ENCODE results near the gene SMPD3. TPM values are rescaled to one million over a fixed set of nuclear protein-coding genes. Genes with fewer than 3 reads are reported as not detected.
"Not testable (repeated sequence)": the region's sequence is repeated elsewhere in the genome, so short reads cannot be mapped to it uniquely, and the experiment has no call there.

The SMPD3 gene
- 1 to 10 TPM in 1 of 4 donors, not detected in 3; 2.3 TPM for total RNA-seq

DNA sequence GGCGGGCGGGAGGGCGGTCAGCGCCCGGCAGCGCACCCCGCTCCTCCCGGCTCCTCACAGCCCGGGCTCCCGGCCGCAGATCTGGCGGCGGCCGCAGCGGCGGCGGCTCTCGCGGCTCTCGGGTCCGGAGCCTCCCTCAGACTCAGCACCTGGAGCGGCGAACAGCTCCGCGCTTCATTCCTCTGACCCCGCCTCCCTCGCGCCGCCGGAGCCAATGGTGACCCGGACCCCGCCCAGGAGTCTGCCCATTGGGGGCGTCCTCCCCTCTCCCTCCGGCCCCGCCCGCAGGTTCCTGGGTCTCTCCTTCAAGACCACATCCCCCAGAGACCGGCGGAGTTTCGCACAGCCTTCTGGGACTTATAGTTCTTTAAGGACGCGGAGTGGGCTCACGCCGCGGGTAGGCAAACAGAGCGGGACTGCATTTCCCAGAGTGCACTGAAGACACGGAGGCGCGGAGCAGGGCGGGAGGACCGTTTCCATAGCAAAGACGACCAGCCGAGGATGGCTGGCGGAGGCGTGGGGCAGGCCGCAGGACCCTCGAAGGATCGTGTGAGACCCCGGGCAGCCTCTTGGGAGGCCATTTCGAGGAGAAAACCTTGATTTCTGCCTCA is at the start of gene SMPD3:
Gene SMPD3, minus strand, starts transcription at position 149 of the 611 bp plus-strand sequence. CDS start 76,327 bp downstream, outside the sequence.
- H3K27me3 ChIP-seq = peaks cover 5 to 8% (median 5%) of the 10 kb centered on the region in 3 donors
- peaks cover 9 to 11% of the 10 kb centered on the region in 2 donors for H3K4me1 ChIP-seq
- ATAC-seq (peak; percentile 98 to 100), DNase-seq (peak; percentile 92 to 97)
- in situ Hi-C loops (cut with MboI; ENCODE audit: low sequenced_read_pairs in 4 of 4) (no loop called here), intact Hi-C loops (cut with DNase I; ENCODE audit: low total_unique reads) (no loop called here)
- TF ChIP-seq, protein P1, sequence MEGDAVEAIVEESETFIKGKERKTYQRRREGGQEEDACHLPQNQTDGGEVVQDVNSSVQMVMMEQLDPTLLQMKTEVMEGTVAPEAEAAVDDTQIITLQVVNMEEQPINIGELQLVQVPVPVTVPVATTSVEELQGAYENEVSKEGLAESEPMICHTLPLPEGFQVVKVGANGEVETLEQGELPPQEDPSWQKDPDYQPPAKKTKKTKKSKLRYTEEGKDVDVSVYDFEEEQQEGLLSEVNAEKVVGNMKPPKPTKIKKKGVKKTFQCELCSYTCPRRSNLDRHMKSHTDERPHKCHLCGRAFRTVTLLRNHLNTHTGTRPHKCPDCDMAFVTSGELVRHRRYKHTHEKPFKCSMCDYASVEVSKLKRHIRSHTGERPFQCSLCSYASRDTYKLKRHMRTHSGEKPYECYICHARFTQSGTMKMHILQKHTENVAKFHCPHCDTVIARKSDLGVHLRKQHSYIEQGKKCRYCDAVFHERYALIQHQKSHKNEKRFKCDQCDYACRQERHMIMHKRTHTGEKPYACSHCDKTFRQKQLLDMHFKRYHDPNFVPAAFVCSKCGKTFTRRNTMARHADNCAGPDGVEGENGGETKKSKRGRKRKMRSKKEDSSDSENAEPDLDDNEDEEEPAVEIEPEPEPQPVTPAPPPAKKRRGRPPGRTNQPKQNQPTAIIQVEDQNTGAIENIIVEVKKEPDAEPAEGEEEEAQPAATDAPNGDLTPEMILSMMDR (IDR thresholded peaks at IDR 0.05 in 4 of 5, conservative IDR thresholded peaks at IDR 0.05 in 1 of 5) = no peak
- peak in 1 of 2 donors; percentile 72 for TF ChIP-seq POLR2A (IDR thresholded peaks at IDR 0.05)
- no peaks in the 10 kb centered on the region for H3K36me3 ChIP-seq
- H3K9me3 ChIP-seq = no peaks in the 10 kb centered on the region
- H3K4me3 ChIP-seq = peak within 1 kb of the TSS; percentile 41 to 73 (median 58)
- H3K27ac ChIP-seq = no peak within 1 kb of the TSS

DNA sequence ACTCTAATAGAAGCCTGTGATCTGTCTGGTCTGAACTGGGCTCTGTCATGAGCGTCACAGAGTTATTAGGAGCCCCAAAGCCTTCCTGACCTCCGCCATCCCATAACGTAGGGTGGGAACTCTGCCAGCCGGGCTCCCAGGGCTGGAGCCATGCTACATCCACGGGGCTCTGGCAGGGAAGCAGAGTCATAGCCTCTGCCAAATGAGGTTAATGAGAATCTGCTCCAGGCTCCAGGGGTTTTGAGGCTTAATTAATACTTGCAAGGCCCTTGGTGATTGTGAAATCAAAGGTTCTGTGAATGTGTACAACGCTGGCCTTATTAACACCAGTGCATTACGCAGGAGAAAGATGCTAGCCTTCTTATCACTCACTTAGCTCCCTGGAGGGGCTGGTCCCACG is 48.4 kb upstream of the SMPD3 start:
- Histone ChIP-seq H3K4me3 (no peak overlapping the region), H3K9me3 (no peaks in the 10 kb centered on the region), H3K27me3 (no peaks in the 10 kb centered on the region), H3K36me3 (no peaks in the 10 kb centered on the region), H3K27ac (no peak overlapping the region), H3K4me1 (no peaks in the 10 kb centered on the region)
- in situ Hi-C loops (cut with MboI; ENCODE audit: low sequenced_read_pairs in 4 of 4) = no loop called here
- no peak for DNase-seq
- intact Hi-C loops (cut with DNase I; ENCODE audit: low total_unique reads) = no loop called here
- ATAC-seq = no peak
- no peak for TF ChIP-seq POLR2A (IDR thresholded peaks at IDR 0.05)
- TF ChIP-seq, protein P1 (IDR thresholded peaks at IDR 0.05 in 4 of 5, conservative IDR thresholded peaks at IDR 0.05 in 1 of 5) = no peak

DNA sequence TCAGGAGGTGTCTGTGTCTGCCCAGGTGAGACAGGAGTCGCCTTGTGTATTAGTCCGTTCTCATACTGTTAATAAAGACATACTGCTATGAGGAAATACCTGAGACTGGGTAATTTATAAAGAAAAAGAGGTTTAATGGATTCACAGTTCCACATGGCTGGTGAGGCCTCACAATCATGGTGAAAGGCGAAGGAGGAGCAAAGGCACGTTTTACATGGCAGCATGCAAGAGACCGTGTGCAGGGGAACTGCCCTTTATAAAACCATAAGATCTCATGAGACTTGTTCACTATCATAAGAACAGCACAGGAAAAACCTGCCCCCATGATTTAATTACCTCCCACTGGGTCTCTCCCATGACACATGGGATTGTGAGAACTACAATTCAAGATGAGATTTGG is 46.0 kb upstream of the SMPD3 start:
- H3K36me3 ChIP-seq; H3K27me3 ChIP-seq; in situ Hi-C loops (cut with MboI; ENCODE audit: low sequenced_read_pairs in 4 of 4); H3K4me1 ChIP-seq; H3K9me3 ChIP-seq; H3K4me3 ChIP-seq; H3K27ac ChIP-seq; DNase-seq; intact Hi-C loops (cut with DNase I; ENCODE audit: low total_unique reads); ATAC-seq: not testable (repeated sequence)

DNA sequence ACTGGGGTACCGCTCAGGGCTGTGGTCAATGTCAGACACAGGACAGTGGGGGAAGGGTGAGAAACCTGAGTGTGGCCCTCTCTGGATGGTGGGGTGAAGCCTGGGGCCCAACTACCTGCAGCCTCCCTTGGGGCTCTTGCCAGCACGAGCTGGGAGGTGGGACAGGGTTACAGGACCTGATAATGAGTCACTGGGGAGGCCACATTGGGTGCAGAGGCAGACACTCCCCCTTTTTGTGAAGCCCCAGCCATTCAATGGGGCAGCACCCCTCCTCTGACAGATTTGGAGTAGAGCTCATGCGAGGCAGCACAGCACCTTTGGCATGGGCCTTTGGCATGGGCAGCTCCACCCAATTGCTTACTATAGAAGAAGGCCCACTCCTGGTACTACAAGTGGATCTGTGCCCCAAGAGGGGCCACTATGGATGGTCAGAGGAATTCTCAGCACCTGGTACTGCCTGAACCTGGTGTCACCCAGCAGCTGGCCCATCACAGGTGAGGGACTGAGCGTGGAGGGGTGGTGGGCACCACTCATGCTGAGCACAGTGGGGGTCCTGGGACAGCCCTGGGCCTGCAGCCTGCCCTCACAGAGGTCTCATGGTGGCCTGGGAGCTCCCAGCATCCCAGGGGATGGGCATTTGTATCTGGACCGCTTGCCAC is 45.2 kb upstream of the SMPD3 start:
- no peak for ATAC-seq
- H3K27me3 ChIP-seq = no peaks in the 10 kb centered on the region
- no peak for TF ChIP-seq POLR2A (IDR thresholded peaks at IDR 0.05)
- TF ChIP-seq, protein P1 (IDR thresholded peaks at IDR 0.05 in 4 of 5, conservative IDR thresholded peaks at IDR 0.05 in 1 of 5) = no peak
- H3K4me1 ChIP-seq = no peaks in the 10 kb centered on the region
- no peak overlapping the region for H3K27ac ChIP-seq
- no peaks in the 10 kb centered on the region for H3K36me3 ChIP-seq
- in situ Hi-C loops (cut with MboI; ENCODE audit: low sequenced_read_pairs in 4 of 4) = no loop called here
- no peaks in the 10 kb centered on the region for H3K9me3 ChIP-seq
- DNase-seq = no peak
- intact Hi-C loops (cut with DNase I; ENCODE audit: low total_unique reads) = no loop called here
- H3K4me3 ChIP-seq = no peak overlapping the region

DNA sequence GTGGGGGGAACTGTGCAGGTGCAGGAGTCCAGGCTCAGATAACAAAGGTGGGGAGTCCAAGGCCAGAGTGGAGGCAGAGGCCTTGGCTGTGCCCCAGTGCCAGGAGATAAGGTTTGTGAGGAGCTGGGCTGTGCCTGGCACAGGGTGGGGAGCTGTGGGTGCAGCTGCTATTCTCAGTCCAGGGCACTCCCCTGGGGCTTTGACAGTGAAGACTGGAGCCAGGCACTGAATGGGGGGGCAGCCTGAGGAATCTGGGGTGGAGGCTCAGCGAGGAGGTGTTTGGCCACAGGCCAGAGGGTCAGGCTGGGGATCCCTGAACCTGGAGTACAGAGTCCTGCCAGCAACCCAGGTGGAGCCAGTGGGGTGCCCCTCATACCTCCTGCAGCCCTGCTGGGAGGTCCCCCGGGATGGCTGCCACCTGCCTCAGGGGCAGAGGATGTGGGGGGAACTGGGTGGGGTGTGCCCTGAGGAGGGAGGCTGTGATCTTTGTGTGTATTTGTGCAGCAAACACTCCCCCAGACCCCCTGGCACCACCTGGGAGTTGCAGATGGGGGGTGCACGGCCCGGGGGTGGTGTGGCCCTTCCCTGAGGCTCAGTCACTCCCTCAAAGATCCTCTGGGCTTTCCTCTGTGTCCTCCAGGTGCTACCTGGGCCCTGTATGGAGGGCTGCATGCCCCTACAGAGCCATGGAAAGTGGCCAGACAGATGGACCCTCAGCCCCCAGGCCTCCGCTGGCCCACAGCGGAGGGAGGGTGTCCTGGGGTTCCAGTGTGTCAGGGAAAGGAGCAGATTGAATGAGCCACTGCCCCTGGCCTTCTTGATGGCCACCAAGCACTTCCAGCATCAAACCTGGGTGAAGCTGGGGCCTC is 44.5 kb upstream of the SMPD3 start:
- Histone ChIP-seq H3K36me3 (no peaks in the 10 kb centered on the region), H3K27me3 (no peaks in the 10 kb centered on the region), H3K4me3 (no peak overlapping the region), H3K27ac (no peak overlapping the region), H3K4me1 (no peaks in the 10 kb centered on the region), H3K9me3 (no peaks in the 10 kb centered on the region)
- in situ Hi-C loops (cut with MboI; ENCODE audit: low sequenced_read_pairs in 4 of 4) (no loop called here), intact Hi-C loops (cut with DNase I; ENCODE audit: low total_unique reads) (no loop called here)
- ATAC-seq (no peak), DNase-seq (no peak)
- TF ChIP-seq POLR2A (IDR thresholded peaks at IDR 0.05) = no peak
- TF ChIP-seq, protein P1 (IDR thresholded peaks at IDR 0.05 in 4 of 5, conservative IDR thresholded peaks at IDR 0.05 in 1 of 5) = no peak

All from gastrocnemius medialis (tissue), 4 donors.